ENCODE measurements around the gene IFI27L2.

Gene IFI27L2

GRCh38 chr14:94121485-94121884 is 7.9 kb downstream of the IFI27L2 start:
- DNase-seq = no peak

- DNase-seq = no peak
Observed at GRCh38 chr14:94120667-94121340, 8.6 kb downstream of the IFI27L2 start.

GRCh38 chr14:94119071-94119470 is 10.3 kb downstream of the IFI27L2 start:
- DNase-seq = no peak

- no peak for DNase-seq
Observed at GRCh38 chr14:94117856-94118255, 11.5 kb downstream of the IFI27L2 start.

GRCh38 chr14:94116701-94117100 is 12.7 kb downstream of the IFI27L2 start:
- DNase-seq = no peak

- DNase-seq = no peak
Observed at GRCh38 chr14:94115631-94116030, 13.8 kb downstream of the IFI27L2 start.

- DNase-seq = no peak
Observed at GRCh38 chr14:94115058-94115591, 14.3 kb downstream of the IFI27L2 start.

GRCh38 chr14:94114589-94115057 is 14.8 kb downstream of the IFI27L2 start:
- no peak for DNase-seq

- DNase-seq = no peak
Observed at GRCh38 chr14:94113908-94114588, 15.4 kb downstream of the IFI27L2 start.

- DNase-seq = no peak
Observed at GRCh38 chr14:94113490-94113889, 15.9 kb downstream of the IFI27L2 start.

GRCh38 chr14:94113073-94113472 is 16.3 kb downstream of the IFI27L2 start:
- DNase-seq = no peak

GRCh38 chr14:94112513-94113063 is 16.8 kb downstream of the IFI27L2 start:
- DNase-seq = no peak

- no peak for DNase-seq
Observed at GRCh38 chr14:94111276-94112095, 17.9 kb downstream of the IFI27L2 start.

- no peak for DNase-seq
Observed at GRCh38 chr14:94110552-94111181, 18.7 kb downstream of the IFI27L2 start, which contains the start of gene IFI27. Gene IFI27, plus strand, starts transcription at chr14:94110736.

- DNase-seq = no peak
Observed at GRCh38 chr14:94109915-94110250, 19.5 kb downstream of the IFI27L2 start.

- no peak for DNase-seq
Observed at GRCh38 chr14:94104731-94105130, 24.7 kb downstream of the IFI27L2 start.

GRCh38 chr14:94103554-94104150 is 25.8 kb downstream of the IFI27L2 start:
- no peak for DNase-seq

GRCh38 chr14:94102768-94103482 is 26.5 kb downstream of the IFI27L2 start:
- no peak for DNase-seq

GRCh38 chr14:94101748-94102147 is 27.7 kb downstream of the IFI27L2 start:
- no peak for DNase-seq

- DNase-seq = no peak
Observed at GRCh38 chr14:94100847-94101246, 28.6 kb downstream of the IFI27L2 start.

- DNase-seq = no peak
Observed at GRCh38 chr14:94099006-94099405, 30.4 kb downstream of the IFI27L2 start.
